HPDE6-E6E7 (cell line): ENCODE data around the gene BOD1L1.

Experiments used
- DNase-seq: peaks from one replicate; pipeline ENCODE4 v3.0.0; 2011; ENCODE audit warnings: missing footprints; ENCODE audit errors: extremely low spot score

The BOD1L1 gene

GRCh38 chr4:13539619-13540445, 87.7 kb downstream of the BOD1L1 start:
- no peak for DNase-seq

- DNase-seq = no peak
These were observed 88.4 kb downstream of the BOD1L1 start for GRCh38 chr4:13539047-13539618.

DNA sequence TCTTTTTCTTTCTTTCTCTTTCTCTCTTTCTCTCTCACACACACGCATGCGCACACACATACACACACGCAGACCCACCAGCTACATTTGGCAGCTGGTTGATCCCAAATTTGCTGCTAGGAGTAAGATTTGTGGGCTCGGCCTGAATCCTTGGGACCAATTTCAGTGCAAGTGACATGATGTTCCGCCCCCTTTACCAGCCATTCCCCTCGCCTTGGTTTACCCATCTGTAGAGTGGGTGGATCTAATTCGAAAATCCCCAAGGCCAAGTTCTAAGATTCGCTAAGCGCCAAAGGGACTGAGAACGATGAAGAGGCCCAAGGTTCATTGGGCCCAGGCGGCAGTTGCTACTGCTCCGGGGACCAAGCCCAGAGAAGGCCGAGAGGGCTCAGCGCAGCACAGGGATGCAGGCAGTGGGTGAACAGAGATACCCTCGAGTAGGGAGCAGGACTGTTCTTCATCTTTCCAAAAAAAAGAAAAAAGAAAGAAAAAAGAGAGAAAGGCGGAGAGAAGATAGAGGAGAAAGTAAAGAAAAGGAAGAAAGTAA, 89.0 kb downstream of the BOD1L1 start:
- DNase-seq = no peak

DNA sequence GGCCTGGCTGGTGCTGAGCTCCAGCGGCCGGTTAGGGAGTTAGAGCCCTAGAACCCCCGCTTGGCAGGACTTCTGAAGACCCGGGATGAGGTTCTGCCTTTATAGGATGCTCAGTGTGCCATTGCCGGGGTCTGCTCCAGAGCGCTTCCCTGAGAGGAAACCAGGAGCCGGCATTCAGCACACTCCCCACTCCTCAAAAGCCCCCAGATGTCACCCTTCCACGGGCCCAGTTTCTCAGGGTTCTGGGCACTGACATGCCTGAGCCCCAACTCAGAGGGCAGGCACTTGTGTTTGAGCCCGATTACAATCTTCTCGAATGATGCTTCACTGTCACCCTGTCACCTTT, 89.7 kb downstream of the BOD1L1 start:
- no peak for DNase-seq

DNA sequence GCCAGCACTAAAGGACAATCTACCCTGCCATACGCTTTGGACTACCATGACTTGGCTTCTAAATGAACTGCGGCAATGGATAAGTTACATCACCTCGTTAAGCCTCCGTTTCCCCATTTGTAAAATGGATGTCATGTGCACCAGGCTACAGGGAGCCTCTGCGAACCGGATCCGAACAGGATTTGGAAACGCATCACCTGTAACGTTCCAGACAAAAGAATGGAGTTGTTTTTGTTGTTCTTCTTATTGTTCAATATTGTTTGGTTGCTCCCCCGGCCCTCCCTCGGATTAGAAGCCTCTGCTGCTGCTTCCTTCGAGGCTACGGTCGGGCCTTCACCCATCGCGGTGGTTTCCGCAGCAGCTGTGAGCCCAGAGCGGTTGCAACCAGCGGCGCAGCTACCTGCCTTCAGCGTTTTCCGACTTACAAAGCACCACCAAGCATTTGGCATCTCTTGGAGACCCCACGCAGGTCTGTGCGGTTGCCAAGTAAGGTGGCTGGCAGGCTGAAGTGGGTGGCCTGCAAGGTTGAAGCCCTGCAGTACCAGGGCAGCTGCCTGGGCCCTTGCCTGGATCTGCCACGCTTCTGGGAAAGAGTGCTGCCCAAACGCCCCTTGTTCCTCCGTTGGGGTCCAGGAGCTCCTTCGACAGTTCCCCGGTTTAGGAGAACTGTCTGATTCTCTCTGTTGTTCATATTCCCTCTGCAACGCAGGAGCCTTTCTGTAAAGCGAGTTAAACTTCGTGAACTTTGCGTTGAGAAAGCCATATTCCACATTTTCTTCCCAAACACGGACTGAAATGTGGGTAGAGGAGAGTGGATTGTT, 90.3 kb downstream of the BOD1L1 start:
- DNase-seq = no peak

GRCh38 chr4:13536607-13537006, 90.9 kb downstream of the BOD1L1 start:
- no peak for DNase-seq

GRCh38 chr4:13535708-13536361, 91.7 kb downstream of the BOD1L1 start:
- no peak for DNase-seq

GRCh38 chr4:13535118-13535517, 92.4 kb downstream of the BOD1L1 start:
- no peak for DNase-seq

GRCh38 chr4:13534344-13535063, 93.0 kb downstream of the BOD1L1 start:
- no peak for DNase-seq

GRCh38 chr4:13533670-13534343, 93.7 kb downstream of the BOD1L1 start:
- no peak for DNase-seq

DNA sequence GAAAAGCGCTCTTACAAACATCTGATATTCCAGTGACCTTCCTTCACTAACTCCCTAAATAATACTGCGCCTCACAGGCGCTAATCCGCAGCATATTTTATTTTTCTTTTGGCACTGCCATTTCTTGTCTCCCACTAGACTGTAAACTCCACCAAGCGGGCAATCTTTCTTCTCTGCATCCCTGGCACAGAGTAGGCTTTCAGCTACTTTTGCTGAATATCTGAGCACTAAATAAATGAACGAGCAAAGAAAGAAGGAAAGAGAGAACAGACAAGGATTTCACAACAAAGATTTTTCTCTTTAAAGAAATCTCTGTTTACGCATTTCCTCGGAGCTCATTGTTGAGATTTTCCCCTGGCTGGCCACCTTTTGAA, 95.9 kb downstream of the BOD1L1 start:
- DNase-seq = no peak

DNA sequence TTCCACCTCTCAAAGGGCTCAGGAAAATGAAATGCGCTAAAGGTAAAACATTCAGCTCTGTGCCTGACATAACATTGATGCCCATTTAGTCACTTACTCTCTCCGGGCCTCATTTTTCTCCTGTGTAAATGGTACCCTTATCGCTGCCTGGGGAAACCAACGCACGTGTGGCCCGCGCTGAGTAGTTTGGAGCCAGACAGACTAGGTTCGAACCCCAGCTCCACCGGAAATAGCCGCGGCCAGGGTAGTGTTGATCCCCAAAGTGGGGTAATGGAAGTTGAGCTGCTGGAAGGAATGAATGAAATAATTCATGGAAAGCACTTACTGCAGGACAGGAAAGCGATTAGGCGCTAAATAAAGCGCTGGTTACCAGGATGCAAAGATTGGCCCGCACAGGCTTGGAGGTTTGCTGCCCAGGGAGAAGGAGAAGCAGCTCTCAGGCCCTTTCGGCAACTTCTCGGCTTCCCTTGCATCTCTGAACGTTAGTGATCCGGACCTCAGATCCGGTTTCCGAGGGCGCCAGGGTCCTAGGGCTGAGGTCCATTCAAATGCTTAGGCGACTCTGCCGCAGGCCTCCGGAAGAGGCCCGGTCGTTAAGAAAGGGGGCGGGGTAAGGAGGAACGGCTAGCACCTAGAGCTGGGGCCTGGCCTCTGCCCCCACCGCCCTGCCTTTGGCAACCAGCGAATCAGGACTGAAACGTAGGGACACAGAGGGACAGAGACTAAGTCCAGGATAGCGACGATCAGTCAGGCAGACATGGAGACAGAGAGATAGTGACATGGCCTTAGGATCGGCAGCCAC, 96.5 kb downstream of the BOD1L1 start:
- no peak for DNase-seq

GRCh38 chr4:13529128-13529919, 98.2 kb downstream of the BOD1L1 start:
- DNase-seq = no peak

GRCh38 chr4:13528821-13529127, 98.8 kb downstream of the BOD1L1 start:
- no peak for DNase-seq

DNA sequence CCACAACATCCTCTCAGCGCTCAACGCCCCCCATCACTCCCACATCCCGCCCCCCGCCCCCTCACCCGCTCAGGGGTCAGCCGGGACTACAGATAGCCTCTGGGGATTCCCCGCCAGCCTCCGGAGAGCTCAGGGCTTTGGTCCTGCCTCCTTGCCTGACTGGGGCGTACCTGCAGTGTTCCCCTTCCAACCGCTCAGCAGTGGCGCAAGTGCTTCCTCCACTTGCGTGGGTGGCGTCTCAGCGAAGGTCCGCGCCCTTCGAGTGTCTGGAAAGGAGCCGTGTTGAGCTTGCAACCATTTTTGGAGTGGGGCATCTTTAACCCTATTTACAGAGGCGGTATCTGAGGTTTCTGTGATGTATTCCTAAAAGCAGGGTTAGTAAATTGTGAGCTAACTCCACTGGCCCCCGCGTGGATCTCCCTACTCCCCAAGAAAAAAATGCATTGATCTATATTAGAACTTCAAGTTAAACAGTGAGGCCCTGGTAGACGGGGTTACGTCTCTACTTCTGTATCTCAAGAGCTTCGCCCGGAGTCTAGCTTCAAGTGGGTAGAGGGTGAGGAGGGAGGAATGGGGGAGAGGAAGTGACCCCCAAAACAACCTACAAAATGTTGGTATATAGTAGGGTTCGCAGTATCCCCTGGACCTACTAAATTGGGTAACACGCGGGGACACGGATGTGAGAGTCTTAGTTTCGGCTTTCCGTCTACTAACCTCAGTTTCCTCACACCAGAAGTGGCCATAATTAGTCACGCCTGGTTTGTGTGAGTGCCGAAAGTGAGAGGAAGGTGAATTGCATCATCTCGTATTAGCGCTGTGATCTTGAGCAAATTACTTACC, 99.3 kb downstream of the BOD1L1 start:
- no peak for DNase-seq

- no peak for DNase-seq
These were observed 100.1 kb downstream of the BOD1L1 start for GRCh38 chr4:13527192-13527980.

DNA sequence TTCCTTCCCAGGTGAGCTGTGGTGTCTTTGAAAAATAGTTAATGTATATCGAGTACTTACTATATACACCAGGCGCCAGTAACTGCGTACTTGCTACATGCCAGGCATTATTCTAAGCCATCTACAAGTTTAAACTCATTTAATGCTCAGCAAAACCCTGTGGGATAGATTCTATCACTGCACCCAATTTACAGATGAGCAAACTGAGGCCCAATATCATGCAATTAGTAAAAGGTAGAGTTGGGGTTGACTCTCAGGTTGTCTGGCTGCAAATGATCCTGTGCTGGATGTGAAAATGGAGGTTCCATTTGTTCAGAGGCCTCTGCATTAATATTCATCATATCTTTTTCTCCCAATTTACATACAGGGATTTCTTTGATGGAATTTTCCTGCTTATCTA, 100.9 kb downstream of the BOD1L1 start:
- no peak for DNase-seq
